ENCODE data around the gene RIPK1. TPM values are rescaled to one million over a fixed set of nuclear protein-coding genes. Genes with fewer than 3 reads are reported as not detected.
"Not testable (repeated sequence)": the region's sequence is repeated elsewhere in the genome, so short reads cannot be mapped to it uniquely, and the experiment has no call there.

Gene RIPK1
- total and polyA plus RNA-seq, 3 donors from 2014 or later, result 14.3 to 19.3 (median 16.7) TPM

DNA sequence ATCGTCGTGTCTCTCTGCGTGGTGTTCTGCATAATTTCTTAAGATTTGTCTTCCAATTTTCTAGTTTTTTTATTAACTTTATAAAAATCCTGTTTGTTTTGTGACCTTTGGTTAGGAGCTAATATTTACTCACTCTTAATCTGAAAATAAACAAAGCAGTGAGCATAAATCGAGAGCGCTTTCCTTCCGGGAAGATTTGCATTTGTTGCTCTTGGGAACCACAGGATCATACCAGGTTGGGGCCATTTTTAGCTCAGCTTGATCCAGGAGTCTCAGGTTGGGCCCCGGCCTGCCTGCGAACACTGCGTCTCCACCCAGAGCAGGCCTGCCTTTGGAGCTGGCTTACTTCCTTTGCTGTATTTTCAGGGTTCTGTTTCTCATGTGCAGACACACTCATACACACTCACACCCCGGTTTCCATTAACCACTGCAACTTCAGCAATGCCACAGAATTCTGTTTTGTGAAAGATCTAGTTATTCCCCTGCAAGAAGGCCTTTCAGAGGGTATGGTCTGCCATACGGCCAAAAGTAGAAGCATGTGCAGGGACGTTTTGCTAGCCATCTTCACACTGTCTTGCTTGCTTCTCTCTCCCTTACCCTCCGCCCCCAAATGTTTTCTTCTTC is 67.5 kb downstream of the RIPK1 start:
- Histone ChIP-seq H3K4me3 (no peak overlapping the region), H3K4me1 (no peaks in the 10 kb centered on the region), H3K27ac (no peak overlapping the region), H3K36me3 (ENCODE audit: low read depth, missing control alignments) (no peaks in the 10 kb centered on the region), H3K27me3 (no peaks in the 10 kb centered on the region), H3K9me3 (no peaks in the 10 kb centered on the region)
- no peak for DNase-seq
- intact Hi-C loops (cut with DNase I; ENCODE audit: low total_unique reads), result no loop called here
- no peak for TF ChIP-seq CTCF (IDR thresholded peaks at IDR 0.05)
- TF ChIP-seq POLR2A (IDR thresholded peaks at IDR 0.05), result no peak
- WGBS, 2 donors, result 93 to 95% methylated on average over 13 of the region's 13 CpGs

DNA sequence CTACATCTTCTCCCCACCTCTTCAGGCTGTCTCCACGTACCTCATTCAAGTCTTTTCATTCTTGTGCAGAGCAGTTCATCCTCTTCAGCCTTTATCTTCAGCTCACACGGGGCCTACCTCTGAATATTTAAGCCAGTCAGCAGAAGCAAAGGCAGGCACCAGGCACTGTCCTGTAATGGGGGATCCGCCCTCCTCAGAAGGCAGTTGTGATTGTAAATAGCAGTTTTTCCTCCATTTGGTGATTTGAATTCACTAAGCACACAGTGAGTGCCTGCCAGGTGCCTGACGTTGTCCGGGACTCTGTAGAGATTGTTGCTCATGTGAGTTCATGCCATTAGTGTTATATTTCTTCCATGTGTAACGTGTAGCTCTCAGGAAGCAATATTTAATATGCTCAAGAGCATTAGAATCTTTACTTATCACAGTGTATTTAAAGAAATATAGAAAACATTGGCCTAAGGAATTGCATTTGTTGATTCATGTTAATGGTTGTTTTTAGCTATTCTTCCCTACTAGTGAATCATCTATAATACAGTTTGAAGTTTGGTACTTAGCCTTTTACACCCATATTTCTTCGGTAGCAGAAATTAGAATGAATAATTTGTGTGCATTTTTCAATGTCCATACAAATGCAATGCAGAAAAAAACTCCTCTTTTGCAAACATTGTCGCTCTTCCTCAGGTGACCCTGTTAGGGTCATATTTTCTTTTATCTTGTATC is 68.2 kb downstream of the RIPK1 start:
- H3K27ac ChIP-seq, result no peak overlapping the region
- no peak for DNase-seq
- intact Hi-C loops (cut with DNase I; ENCODE audit: low total_unique reads), result no loop called here

DNA sequence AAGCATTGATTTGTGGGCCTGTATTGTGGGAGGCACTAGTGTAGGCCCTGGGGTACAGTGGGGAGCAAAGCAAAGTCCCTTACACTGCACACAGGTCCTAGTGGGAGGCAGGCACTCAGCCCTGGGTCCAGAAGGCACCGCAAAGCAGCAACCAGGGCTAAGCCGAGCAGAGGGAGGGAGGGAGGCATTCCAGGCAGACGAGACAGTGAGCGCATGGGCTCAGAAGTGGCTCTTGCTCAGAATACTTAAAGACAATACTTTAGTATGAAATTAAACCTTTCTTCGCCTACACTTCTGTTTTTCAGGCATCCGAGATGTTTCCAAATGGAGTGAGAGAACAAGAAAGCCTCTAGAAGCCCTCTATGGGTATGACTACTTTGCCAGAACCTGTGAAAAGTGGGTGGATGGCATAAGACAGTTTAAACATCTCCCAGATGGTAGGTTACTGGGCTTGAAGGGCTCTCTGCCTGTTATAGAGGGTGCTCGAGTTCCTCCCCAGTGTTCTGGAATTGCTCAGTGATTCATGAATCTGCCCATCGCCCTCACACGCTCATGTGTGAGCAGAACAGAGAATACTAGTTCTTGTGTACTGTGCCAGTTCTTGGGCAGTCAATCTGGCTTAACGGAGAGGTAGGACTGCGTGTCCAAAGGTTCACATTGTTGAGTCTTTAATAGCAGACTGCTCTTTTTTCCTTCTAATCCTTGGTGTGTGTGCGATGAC is 68.9 kb downstream of the RIPK1 start:
- H3K36me3 ChIP-seq (ENCODE audit: low read depth, missing control alignments), result no peaks in the 10 kb centered on the region
- intact Hi-C loops (cut with DNase I; ENCODE audit: low total_unique reads), result no loop called here
- no peak overlapping the region for H3K4me3 ChIP-seq
- DNase-seq, result no peak
- H3K27me3 ChIP-seq, result no peaks in the 10 kb centered on the region
- no peak overlapping the region for H3K27ac ChIP-seq
- no peaks in the 10 kb centered on the region for H3K4me1 ChIP-seq
- WGBS, 2 donors, result 95% methylated on average over 12 of the region's 12 CpGs
- no peak for TF ChIP-seq POLR2A (IDR thresholded peaks at IDR 0.05)
- TF ChIP-seq CTCF (IDR thresholded peaks at IDR 0.05), result no peak
- H3K9me3 ChIP-seq, result no peaks in the 10 kb centered on the region

More for the DNA sequence above, 68.2 kb downstream of the RIPK1 start:
- H3K4me1 ChIP-seq, result no peaks in the 10 kb centered on the region
- H3K4me3 ChIP-seq, result no peak overlapping the region
- H3K36me3 ChIP-seq (ENCODE audit: low read depth, missing control alignments), result no peaks in the 10 kb centered on the region
- H3K9me3 ChIP-seq, result no peaks in the 10 kb centered on the region
- 92 to 93% methylated on average over 8 of the region's 8 CpGs for WGBS, 2 donors
- no peak for TF ChIP-seq POLR2A (IDR thresholded peaks at IDR 0.05)
- H3K27me3 ChIP-seq, result no peaks in the 10 kb centered on the region

DNA sequence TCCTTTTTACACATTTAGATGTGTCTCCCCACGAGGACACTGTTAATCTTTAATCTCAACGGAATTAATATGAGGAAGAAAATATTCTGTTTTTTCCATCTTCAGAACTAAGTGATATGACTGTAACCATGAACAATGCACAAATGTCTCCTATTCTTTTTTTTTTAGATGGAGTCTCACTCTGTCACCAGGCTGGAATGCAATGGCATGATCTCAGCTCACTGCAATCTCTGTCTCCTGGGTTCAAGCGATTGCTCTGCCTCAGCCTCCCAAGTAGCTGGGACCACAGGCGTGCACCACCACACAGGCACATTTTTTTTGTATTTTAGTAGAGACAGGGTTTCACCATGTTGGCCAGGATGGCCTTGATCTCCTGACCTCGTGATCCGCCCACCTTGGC is 69.6 kb downstream of the RIPK1 start:
- intact Hi-C loops (cut with DNase I; ENCODE audit: low total_unique reads); H3K9me3 ChIP-seq; H3K36me3 ChIP-seq (ENCODE audit: low read depth, missing control alignments); H3K4me3 ChIP-seq; H3K27me3 ChIP-seq; DNase-seq; H3K4me1 ChIP-seq; H3K27ac ChIP-seq: not testable (repeated sequence)
- 87 to 88% methylated on average over 6 of the region's 6 CpGs for WGBS, 2 donors

GRCh38 chr6:3138341-3138740 is 70.0 kb downstream of the RIPK1 start:
- Histone ChIP-seq H3K4me1 (no peaks in the 10 kb centered on the region), H3K27ac (no peak overlapping the region), H3K27me3 (no peaks in the 10 kb centered on the region), H3K36me3 (ENCODE audit: low read depth, missing control alignments) (no peaks in the 10 kb centered on the region), H3K4me3 (no peak overlapping the region), H3K9me3 (no peaks in the 10 kb centered on the region)
- WGBS, 2 donors, result 75 to 81% methylated on average over 1 of the region's 1 CpG
- intact Hi-C loops (cut with DNase I; ENCODE audit: low total_unique reads), result no loop called here
- TF ChIP-seq CTCF (IDR thresholded peaks at IDR 0.05), result no peak
- no peak for TF ChIP-seq POLR2A (IDR thresholded peaks at IDR 0.05)
- no peak for DNase-seq
